ENCODE data around the gene RNF180. TPM values are rescaled to one million over a fixed set of nuclear protein-coding genes. Genes with fewer than 3 reads are reported as not detected.

RNF180 gene
- total RNA-seq, 4 donors from 2014 or later: 50.5 to 99.0 (median 63.1) TPM

DNA sequence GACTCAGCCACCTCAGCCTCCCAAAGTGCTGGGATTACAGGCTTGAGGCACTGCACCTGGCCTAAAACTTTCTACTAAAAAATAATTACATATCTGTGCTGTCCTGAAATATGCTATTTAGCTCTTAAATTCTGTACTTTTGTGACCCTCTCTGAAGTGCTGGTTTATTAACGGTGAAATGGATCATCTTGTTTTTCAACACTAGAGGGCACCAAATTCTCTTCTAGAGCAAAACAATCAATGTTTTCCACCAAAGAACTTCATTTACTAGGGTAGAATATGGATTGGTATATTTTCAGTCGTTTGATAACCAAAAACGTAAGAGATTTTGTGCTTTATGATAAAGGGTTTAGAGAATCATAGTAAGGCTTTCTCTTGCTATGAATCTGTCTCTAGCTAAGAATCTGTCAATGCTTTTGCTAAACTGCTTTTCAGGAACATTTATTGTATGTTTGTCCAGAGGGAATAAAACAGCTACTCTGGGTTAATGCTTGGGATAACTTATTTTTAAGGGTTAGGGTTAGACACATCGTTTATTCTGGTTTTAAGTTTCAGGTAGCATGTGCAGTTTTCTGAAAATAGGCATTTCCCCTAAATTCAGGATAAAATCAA is 63.6 kb downstream of the RNF180 start:
- H3K27ac ChIP-seq: no peak overlapping the region
- intact Hi-C loops (cut with DNase I): loop anchor here (10.0 kb wide), 1 partner anchor 386 kb away; no protein-coding TSS in a partner anchor
- WGBS, 2 donors: 5 to 7% methylated on average over 4 of the region's 4 CpGs
- no peaks in the 10 kb centered on the region for H3K27me3 ChIP-seq
- peaks cover 0 to 4% of the 10 kb centered on the region in 2 donors for H3K4me1 ChIP-seq
- no peak overlapping the region for H3K4me3 ChIP-seq (replicated peaks in 1 of 3)
- no peaks in the 10 kb centered on the region for H3K9me3 ChIP-seq
- DNase-seq: no peak
- no peak for TF ChIP-seq POLR2A (IDR thresholded peaks at IDR 0.05)
- TF ChIP-seq, protein P1, sequence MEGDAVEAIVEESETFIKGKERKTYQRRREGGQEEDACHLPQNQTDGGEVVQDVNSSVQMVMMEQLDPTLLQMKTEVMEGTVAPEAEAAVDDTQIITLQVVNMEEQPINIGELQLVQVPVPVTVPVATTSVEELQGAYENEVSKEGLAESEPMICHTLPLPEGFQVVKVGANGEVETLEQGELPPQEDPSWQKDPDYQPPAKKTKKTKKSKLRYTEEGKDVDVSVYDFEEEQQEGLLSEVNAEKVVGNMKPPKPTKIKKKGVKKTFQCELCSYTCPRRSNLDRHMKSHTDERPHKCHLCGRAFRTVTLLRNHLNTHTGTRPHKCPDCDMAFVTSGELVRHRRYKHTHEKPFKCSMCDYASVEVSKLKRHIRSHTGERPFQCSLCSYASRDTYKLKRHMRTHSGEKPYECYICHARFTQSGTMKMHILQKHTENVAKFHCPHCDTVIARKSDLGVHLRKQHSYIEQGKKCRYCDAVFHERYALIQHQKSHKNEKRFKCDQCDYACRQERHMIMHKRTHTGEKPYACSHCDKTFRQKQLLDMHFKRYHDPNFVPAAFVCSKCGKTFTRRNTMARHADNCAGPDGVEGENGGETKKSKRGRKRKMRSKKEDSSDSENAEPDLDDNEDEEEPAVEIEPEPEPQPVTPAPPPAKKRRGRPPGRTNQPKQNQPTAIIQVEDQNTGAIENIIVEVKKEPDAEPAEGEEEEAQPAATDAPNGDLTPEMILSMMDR (IDR thresholded peaks at IDR 0.05): peak in 4 of 6 experiments; percentile 17 to 74 (median 66)
- H3K36me3 ChIP-seq: no peaks in the 10 kb centered on the region

DNA sequence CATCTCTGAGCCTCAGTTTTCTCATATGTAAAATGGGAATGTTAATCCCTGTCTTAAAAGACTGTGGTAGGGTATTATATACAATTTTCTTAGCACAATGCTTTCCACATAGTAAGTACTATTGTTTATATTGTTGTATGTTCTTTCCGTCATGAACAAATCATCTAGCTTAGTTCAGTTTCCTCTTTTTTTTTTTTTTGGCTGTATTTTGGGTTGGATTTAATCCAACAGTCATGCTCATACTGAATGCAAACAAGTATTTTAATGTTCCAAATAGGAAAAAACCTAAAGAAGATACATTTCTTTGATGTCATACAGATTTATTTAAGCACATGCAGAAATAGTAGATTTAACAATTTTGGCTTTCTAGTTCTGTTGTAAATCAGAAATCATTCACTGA is 95.1 kb downstream of the RNF180 start:
- Histone ChIP-seq H3K9me3 (no peaks in the 10 kb centered on the region), H3K27me3 (no peaks in the 10 kb centered on the region), H3K4me1 (no peaks in the 10 kb centered on the region), H3K4me3 (replicated peaks in 1 of 3) (no peak overlapping the region), H3K27ac (no peak overlapping the region), H3K36me3 (no peaks in the 10 kb centered on the region)
- TF ChIP-seq, protein P1 (IDR thresholded peaks at IDR 0.05): no peak
- TF ChIP-seq POLR2A (IDR thresholded peaks at IDR 0.05): no peak
- 65 to 70% methylated on average over 1 of the region's 1 CpG for WGBS, 2 donors
- intact Hi-C loops (cut with DNase I): no loop called here
- no peak for DNase-seq

DNA sequence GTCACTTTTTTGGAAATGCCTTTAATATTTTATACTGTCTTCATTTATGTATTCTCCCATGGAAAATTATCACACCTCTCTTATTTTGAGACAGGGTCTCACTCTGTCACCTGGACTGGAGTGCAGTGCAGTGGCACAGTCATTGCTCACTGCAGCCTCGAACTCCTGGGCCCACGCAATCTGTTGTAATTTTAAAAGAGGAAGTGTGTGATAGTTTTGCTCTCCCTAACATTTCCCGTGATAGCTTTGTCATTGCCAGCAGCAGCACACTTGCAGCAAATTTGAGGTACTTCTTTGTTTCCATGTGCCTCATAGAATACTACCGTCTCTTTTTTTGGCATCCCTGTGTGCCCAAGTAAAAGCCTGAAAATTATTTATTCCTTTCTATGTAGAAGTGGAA is 103.5 kb downstream of the RNF180 start:
- H3K36me3 ChIP-seq: no peaks in the 10 kb centered on the region

DNA sequence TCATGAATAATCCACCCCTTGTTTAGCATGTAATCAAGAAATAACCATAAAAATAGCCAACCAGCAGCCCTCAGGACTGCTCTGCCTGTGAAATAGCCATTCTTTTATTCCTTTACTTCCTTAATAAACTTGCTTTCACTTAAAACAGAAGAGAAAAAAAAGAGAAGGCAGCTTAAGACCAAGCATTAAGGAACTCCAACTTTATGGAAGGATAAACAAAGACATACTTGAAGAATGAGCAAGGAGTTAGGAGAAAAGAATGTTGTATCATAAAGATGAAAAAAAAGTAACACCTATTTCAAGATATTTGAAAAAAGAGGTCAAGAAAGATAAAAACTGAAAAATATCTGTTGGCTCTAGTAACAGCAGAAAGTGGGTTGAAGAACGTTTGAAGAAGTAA is 107.6 kb downstream of the RNF180 start:
- Histone ChIP-seq H3K9me3 (no peaks in the 10 kb centered on the region), H3K4me1 (peaks cover 0 to 3% of the 10 kb centered on the region in 2 donors), H3K36me3 (no peaks in the 10 kb centered on the region), H3K4me3 (replicated peaks in 1 of 3) (no peak overlapping the region), H3K27me3 (no peaks in the 10 kb centered on the region), H3K27ac (no peak overlapping the region)
- TF ChIP-seq, protein P1 (IDR thresholded peaks at IDR 0.05): no peak
- TF ChIP-seq POLR2A (IDR thresholded peaks at IDR 0.05): no peak
- WGBS, 2 donors: 48 to 49% methylated on average over 1 of the region's 1 CpG
- intact Hi-C loops (cut with DNase I): no loop called here
- no peak for DNase-seq

More for the DNA sequence above, 103.5 kb downstream of the RNF180 start:
- 72 to 80% methylated on average over 4 of the region's 4 CpGs for WGBS, 2 donors
- no peak overlapping the region for H3K4me3 ChIP-seq (replicated peaks in 1 of 3)
- peaks cover 0 to 3% of the 10 kb centered on the region in 2 donors for H3K4me1 ChIP-seq
- no peaks in the 10 kb centered on the region for H3K9me3 ChIP-seq
- H3K27ac ChIP-seq: no peak overlapping the region
- no peaks in the 10 kb centered on the region for H3K27me3 ChIP-seq
- no peak for TF ChIP-seq POLR2A (IDR thresholded peaks at IDR 0.05)
- TF ChIP-seq, protein P1 (IDR thresholded peaks at IDR 0.05): no peak
- no peak for DNase-seq
- intact Hi-C loops (cut with DNase I): no loop called here

Data from thyroid gland (tissue), 4 donors.